Activated CD8-positive, alpha-beta memory T cell treated with anti-CD3 and anti-CD28 coated beads, Interleukin-2, amount 50 U/mL, for 48 hours (primary cell): ENCODE data around the gene MUC5AC.
"Not testable (repeated sequence)": the region's sequence is repeated elsewhere in the genome, so short reads cannot be mapped to it uniquely, and the experiment has no call there.

Experiments used
- DNase-seq: peaks from one replicate; pipeline ENCODE4 v3.0.0-alpha.2; 2020

MUC5AC gene

DNA sequence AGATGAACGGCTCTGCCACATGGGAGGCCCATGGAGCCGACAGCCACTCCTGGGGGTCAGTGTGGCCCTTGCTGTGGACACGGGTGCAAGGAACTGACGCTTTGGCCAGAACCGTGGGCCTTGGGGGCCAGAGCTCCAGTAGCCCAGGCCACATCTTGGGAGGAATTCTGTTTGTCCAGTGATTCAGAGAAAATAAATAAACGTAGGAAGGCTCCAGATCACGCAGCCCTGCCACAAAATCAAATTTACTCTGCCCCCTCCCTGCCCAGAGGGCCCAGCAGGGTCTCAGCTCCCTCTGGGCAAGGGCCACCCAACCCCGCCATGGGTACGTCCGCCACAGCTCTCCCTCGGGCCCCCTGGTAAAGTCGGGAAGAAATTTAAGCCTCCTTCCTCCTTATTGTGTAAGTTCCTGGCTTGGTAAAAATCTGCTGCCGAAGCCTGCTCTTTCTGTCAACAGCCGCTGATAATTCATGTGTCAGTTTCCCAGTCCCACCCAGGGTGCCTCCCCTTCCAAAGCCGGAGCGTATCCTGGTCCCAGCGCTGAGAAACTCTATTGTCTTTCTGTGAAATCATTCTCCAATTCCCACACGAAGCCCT lies 6.9 kb upstream of the MUC5AC start:
- DNase-seq = peak; percentile 37

DNA sequence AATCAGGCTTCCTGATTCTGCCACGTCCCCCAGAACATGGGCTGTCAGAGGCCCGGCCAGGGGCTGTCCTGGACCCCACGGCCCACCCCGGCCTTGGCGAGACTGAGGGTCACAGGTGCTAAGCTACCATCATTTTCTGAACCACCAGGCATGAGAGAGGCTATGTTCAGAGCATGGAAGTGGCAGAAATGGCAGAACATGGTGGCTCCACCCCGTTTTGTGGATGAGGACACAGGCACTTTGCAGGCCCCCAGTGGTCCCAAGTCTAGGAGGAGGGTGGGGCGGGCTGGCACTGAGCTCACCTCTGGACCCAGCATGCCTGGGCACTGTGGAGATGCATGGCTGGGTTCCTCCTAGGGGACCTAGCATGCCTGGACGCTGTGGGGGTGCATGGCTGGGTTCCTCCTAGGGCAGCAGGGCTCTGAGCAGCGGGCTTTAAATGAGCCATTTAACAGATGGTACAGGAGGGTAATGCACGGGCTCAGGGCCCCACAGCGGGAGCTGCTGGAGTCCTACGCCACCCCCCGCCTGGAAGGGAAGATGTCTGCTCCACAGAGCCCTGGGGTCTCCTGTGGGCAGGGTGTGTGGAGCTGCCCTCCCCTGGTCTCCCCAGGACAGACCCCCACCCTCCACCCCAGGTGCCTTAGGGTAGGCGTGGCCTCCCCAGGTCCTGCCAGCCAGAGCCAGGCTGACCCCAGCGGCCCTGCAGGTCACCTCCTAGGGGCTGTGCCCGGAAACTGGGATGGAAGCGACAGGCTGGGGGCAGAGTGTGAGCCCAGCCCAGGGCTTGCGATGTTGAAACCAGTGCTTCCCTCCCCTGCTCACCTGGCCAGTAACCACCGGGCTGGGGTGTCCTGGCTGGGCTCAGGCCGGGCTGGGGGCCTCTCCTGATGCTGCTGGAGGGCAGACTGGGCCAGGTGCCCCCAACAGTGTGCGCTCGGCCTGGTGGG lies 6.1 kb upstream of the MUC5AC start:
- peak; percentile 48 for DNase-seq

DNA sequence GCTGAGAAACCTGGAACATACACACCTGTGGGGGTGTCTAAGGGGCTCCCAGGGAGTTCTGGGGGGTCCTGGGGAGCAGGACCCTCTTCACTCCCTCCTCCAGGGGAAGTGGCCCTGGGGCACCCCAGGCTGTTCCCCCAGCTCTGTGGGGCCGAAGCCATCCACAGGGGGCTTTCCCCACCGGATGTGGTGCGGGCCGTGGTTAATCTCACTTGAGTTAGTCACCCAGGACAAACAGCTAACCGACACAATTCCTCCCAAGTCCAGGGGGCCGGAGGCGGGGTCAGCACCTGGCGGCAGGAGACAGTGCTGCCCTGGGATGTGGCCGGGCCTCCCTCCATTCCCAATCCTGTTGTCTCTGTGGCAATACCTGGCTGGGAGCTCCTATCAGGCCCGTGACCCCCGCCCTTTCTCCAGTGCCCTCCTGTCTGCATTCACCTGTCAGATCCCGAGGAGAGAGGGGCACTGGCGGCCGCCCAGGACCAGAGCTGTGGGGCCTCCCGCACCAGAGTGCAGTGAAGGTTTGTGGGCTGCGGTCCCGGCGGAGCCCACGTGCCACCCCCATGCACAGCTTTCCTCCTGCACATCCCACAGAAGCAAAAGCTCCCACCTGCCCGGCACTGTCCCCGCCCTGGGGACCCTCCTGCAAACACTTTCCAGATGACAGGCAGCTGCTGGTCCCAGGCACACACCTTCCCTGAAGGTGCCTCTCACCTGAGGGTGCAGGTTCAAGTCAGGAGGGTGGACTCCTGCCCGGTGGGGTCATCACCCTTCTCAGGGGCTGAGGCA lies 5.2 kb upstream of the MUC5AC start:
- DNase-seq = peak; percentile 72

- peak; percentile 49 for DNase-seq
Observed at GRCh38 chr11:1153105-1153950, 4.4 kb upstream of the MUC5AC start.

DNA sequence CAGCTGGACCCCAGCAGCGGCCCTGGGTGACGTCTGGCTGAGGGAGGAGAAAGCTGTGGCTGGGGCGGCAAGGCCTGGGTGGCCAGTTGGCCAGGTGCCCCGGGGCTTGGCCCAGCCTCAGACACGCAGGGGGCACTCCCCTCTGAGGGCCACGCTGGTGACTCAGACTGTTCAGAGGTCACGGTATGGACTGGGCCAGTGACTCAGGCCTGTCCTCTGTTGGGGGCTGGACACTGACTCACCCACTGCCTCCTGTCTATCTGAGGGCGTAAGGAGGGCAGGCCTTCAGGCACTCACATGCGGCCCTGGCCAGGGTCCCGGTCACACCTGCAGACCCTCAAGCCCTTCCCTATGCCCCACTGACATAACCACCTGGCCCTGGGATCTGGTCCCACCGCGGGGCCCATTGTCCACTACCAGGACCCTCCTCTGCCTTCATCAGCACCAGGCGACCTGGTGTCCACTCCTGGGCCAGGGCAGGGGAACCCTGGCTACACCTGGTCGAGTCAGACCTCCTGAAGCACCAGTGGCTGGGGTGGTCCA lies 3.7 kb upstream of the MUC5AC start:
- DNase-seq = peak; percentile 50

DNA sequence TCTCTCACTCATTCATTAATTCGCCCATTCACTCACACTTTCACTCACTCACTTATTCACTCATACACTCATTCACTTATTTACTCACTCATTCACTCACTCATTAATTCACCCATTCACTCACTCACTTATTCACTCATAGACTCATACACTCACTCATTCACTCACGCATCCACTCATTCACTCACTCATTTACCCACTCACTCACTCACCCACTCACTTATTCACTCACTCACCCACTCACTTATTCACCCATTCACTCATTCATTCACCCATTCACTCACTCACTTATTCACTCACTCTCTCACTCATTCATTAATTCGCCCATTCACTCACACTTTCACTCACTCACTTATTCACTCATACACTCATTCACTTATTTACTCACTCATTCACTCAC lies 3.1 kb upstream of the MUC5AC start:
- DNase-seq = not testable (repeated sequence)

- DNase-seq = no peak
Observed at GRCh38 chr11:1155274-1155693, 2.5 kb upstream of the MUC5AC start.

GRCh38 chr11:1156506-1157340 lies 1.0 kb upstream of the MUC5AC start:
- peak; percentile 33 for DNase-seq

DNA sequence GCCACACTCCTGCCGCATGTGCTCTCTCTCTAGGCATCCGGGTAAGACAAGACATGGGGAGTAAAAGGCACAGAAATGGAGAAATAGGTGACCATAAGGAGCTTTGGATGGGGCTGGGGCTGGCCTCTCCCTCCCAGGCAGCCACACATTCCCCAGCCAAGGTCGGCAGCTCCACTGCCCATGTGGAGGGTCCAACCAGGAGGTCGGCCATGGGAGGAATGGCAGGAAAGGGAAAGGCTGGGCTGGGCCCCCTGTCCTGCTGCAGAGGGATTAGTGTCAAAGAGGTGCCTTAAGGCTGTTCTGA lies 460 bp upstream of the MUC5AC start:
- DNase-seq = peak; percentile 18

DNA sequence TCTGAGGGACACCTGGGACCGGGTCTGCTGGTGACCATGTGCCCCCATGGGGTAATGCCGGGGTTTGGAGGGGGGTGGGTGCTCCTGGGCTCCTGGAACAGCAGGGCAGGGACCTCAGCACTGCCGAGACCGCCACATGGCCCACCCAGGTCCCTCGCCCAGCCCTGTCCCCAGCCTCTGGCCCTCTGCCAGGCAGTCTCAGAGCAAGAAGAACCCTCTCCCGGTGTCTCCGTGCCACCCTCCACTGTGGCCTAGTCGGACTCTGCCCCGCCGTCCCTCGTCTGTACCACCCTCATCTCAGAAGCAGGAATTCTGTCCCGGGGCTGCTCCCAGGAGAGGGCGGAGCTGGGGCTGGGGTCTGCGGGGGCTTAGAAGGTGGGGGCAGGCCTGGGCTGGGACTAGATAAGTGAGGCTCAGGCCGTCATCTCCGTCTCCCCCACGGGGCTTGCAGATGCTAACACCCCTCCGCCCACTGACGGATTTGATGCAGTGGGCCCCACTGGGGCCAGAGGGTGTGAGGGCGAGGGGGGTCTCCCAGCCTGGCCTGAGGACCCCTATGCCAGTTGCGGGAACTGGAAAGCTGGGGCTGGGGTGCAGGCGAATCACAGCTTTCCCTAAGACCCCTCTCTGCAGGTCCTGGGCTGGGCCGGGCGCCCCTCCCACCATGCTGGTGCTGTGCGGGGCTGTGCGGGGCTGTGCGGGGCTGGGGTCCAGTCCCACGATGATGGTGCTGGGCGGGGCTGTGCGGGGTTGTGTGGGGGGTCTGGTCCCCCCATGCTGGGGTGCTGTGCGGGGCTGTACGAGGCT lies 1.1 kb downstream of the MUC5AC start:
- peak; percentile 28 for DNase-seq

GRCh38 chr11:1159488-1160220 lies 1.9 kb downstream of the MUC5AC start:
- DNase-seq = not testable (repeated sequence)

DNA sequence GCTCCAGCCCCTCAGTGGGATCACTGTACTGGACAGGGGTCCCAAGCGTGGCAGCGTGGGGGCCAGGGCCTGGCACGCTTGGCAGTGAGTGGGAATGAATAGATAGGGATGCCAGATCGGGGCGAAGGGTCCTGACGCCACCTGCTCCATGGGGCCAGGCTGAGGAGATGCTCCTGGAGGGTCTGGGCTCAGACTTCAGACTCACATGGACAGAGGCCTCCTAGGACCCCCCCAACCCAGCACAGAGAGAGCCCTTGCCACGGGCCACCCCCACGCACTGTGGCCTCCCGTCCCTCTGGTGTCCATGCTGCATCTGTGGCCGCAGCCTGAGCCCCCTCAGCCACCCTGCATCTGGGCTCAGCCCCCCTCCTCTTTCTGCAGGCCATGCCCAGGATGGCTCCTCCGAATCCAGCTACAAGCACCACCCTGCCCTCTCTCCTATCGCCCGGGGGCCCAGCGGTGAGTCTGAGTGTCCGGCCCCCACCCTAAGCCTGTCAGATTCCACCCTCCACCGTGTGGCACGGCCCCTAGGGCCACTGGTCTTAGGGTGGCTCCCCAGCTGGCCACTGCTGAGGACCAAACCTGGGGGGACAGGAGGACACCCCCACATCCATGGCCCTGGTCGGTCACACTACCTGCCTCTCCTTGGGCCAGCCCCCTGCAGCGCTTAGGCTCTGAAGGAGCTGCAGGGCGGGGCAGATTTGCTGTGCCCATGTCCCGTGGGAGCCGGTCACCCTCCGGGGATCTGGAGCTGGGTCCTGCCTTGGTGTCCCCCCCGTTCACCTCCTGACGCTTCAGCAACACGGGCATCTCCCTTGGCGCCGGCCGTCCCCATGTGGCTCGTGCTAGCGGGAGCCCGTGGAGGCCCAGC lies 2.7 kb downstream of the MUC5AC start:
- DNase-seq = no peak

GRCh38 chr11:1161410-1162137 lies 3.8 kb downstream of the MUC5AC start:
- no peak for DNase-seq

DNA sequence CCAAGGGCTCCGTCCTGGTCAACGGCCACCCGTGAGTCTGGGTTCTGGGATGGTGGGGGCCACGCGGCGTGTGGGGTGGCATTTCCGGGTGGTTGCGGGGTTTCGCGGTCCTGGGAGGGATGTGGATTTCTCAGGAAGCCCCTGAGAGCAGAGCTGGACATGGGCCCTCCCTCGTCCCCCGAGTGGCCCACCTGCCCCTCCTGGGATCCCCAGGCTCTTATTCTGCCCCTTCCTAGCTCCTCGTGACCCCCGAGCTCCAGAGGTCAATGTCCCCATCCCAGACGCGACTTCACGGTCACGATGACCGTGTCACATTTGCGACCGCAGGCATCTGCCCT lies 4.4 kb downstream of the MUC5AC start:
- no peak for DNase-seq

GRCh38 chr11:1162491-1163311 lies 4.9 kb downstream of the MUC5AC start:
- no peak for DNase-seq

DNA sequence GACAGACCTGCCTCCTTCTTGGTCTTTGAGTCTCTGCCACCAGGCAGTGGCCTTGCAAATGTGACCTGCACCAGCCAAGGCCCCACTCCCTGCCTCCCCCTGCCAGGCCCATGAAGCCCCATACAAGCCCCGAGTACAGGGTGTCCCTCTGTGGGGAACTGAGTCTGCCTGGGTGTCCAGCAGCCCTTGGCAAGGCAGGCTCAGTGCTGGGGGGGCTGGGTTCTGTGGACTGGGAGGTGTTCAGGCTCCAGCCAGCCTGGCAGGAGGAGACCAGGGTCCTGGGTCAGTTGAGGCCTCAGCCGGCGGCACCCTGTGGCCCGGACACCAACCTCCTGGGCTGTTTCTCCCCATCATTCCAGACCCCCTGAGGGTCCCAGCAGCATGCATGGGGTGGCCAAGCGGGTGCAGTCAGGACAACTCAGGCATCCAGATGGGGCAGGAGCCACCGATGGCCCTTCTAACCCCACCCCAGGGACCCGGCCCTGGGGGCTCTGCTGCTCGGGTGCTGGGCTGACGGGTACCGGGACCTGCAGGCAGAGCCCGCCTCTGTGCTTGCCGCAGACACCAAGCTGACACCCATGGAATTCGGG lies 5.7 kb downstream of the MUC5AC start:
- no peak for DNase-seq
